OCI-M2 (cell line): ENCODE data around the gene MYH3.

Source experiments
- DNase-seq: peaks from one replicate; lab custom pipeline; 2025; ENCODE audit not compliant: unreplicated experiment; lab: John Stamatoyannopoulos, UW

MYH3 gene

DNA sequence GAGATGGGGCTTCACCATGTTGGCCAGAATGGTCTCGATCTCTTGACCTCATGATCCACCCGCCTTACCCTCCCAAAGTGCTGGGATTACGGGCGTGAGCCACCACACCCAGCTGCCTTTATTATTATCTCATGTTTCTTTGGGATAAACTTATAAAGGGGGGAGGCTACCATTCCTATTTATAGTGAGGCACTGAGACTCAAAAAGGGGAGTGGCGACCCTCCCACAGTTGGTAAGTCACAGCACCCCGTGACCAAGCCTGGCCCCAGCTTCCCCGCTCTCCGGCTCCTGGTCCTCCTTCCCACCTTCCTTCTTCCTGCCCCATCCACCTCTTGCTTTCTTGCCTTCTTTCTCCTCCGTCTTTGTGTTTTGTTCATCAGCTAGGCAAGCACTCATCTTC is 5.2 kb downstream of the MYH3 start:
- no peak for DNase-seq

- DNase-seq = no peak
Measured at GRCh38 chr17:10649602-10650001, 7.5 kb downstream of the MYH3 start.

DNA sequence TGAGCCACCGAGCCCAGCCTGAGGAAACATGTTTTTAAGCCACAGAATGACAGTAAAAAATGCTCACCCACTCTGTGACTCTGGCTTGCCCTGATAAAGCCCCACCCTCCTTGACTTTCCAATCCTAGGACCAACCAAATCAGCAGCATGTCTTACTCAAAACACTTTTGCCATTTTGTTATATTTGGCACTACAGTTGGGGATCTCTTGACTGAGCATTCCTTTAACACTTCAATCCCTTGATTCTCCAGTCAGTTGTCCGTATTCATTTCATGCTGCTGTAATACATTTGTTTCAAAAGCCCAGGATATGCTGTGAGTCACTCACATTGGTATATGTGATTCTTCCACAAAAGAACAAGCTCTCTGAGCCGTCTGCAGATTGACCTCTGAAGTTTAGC is 8.2 kb downstream of the MYH3 start:
- DNase-seq = no peak

DNA sequence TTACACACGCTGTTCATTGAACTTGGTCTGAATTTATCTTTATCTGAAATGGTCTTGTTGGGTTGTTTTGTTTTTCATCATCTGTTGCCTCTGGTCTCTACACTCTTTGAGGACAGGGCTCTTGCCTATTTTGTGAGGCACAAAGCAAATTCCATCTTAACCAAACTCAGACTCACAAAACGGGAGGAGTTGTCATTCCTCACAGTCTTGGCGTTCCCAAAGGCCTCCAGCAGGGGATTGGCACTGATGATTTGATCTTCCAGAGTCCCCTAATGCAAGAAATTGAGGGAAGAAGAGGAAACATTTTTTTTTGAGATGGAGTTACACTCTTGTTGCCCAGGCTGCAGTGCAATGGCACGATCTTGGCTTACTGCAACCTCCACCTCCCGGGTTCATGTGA is 8.7 kb downstream of the MYH3 start:
- DNase-seq = no peak

GRCh38 chr17:10646392-10646990 is 10.6 kb downstream of the MYH3 start:
- DNase-seq = peak; percentile 17

DNA sequence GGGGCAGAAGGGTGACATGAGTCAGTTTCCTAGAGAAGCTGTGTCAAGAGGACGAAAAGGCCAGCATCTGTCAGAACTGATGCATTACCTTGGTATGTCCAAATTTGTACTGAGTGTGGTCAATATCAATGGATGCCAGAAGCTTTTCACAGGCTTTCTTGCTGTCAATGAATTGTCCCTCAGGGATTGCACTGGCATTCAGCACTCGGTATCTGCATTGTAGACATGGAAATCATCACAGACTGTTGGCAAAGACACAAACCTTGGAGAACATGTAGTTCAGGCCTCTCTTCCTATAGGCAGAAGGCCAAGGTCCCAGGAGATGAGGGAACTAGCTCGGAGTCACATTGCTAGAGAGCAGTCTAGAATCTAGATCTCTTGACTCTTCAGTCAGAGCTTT is 16.6 kb downstream of the MYH3 start:
- DNase-seq = no peak

GRCh38 chr17:10638151-10638550 is 19.0 kb downstream of the MYH3 start:
- no peak for DNase-seq

GRCh38 chr17:10635290-10635689 is 21.8 kb downstream of the MYH3 start:
- no peak for DNase-seq

GRCh38 chr17:10633738-10634379 is 23.2 kb downstream of the MYH3 start:
- DNase-seq = no peak

DNA sequence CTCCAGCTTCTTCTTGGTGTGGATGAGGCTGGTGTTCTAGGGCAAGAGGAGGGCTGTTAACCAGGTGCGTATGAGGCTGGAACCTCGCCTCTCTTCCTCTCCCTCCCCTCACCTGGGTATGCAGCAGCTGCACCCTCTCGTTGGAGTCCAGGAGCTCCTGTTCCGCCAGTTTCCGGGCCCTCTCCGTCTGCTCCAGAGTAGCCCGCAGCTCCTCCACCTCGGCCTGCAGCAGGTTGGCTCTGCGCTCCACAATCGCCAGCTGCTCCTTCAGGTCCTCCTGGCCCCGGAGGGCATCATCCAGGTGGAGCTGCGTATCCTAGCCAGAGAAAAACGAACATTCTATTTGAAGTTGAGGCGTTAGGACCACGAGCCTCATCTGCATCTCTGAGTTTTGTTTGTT is 25.4 kb downstream of the MYH3 start:
- DNase-seq = no peak

DNA sequence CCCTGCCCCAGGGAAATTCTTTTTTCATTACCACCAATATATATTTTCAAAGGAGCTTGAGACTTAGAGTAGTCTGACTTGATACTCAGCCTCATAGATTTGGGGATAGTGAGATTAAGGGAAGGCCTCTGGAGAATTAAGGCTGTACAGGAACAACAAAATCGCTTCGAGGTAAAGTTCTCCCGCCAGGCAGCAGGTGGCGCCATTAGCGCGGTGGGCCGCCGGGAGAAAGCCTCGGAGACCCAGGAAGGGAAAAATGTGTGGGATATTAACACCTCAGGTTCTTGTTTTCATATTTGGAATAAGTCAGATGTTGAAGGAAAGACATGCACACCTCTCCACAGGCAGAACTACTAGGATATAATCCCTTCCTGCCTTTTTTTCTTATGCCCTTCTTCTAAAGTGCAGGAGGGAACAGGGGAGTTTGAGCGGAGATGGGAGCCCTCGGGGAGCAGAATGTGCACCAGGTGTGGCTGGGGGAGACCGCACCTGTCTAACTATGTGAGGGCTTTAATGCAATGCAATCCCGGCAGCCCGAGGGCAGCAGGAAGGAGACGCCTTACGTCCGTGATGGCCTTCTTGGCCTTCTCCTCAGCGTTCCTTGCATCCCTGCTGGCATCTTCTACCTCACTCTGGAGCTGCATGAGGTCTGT is 25.9 kb downstream of the MYH3 start:
- no peak for DNase-seq

DNA sequence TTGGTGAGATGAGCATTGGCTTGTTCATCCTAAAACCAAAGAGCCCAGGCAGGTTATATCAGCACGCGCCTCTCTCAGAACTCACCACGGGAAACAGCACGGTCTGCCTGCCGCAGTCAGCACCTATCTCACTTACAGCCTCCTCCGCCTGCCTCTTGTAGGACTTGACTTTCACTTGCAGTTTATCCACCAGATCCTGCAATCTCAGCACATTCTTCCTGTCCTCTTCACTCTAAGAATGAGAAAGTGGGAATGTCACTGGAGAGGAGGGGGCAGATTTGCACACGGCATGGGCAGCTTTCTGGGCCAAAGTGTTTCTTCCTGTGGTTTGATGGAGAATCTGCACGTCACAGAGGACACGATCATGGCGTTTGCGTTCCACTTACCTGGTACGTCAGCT is 27.4 kb downstream of the MYH3 start:
- DNase-seq = no peak

DNA sequence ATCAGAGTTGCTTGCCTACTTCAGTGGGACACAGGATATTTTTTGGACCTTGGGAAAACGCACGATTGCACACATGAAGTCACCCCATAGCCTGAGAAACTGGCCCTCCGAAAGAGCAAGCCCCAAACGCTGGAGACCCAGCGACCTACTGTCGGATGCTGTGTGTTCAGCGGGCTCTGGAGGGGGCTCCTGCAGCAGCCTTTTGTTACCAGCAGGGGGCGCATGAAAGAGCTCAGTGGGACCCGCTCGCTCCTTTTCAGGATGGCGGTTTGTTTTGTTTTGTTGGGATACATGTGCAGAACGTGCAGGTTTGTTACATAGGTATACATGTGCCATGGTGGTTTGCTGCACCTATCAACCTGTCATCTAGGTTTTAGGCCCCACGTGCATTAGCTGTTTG is 28.4 kb downstream of the MYH3 start:
- no peak for DNase-seq

- DNase-seq = no peak
Measured at GRCh38 chr17:10626390-10626789, 30.7 kb downstream of the MYH3 start.

DNA sequence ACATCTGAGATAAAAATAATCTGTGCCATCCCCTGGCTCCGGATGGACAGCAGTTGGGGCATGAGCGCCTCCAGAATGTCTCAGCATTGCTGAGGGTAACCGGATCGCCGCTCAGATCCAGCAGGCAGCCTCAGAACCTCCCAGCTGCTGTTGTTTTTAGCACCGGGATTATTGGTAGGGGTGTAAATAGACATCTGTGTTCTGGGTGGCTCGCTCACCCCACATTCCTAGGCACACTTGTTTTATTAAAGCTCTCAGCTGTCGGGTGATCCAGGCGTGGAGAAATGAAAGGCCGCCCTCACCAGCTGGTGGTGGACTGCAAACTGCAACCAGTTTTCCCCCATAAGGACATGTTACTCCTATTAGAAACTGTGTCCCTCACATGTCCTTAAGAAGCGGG is 32.1 kb downstream of the MYH3 start:
- no peak for DNase-seq

GRCh38 chr17:10623737-10624338 is 33.3 kb downstream of the MYH3 start:
- DNase-seq = no peak

- DNase-seq = no peak
Measured at GRCh38 chr17:10622617-10623485, 34.3 kb downstream of the MYH3 start.

- DNase-seq = no peak
Measured at GRCh38 chr17:10621397-10621796, 35.7 kb downstream of the MYH3 start.

DNA sequence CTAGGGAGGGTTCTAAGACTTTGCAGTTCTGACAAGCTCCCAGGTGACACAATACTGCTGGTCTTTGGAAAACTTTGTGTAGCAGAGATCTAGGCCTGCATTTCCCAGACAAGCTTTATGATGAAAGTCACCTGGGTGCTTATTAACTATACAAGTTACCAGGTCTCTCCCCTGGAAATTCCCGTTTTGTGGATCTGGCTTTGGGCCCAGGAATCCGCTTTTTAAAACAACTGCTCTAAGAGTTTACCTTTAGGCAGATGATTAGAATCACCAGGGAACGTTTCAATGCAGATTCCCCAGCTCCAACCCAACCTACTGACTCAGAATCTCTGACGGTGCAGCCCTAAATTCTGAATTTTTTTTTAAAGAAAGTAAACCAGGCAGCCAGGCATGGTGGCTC is 36.3 kb downstream of the MYH3 start:
- DNase-seq = no peak

GRCh38 chr17:10618202-10618635 is 38.9 kb downstream of the MYH3 start:
- DNase-seq = no peak

- DNase-seq = no peak
Measured at GRCh38 chr17:10617120-10617505, 40.0 kb downstream of the MYH3 start.
